K562 (cell line): ENCODE results near the gene FOXP4. TPM values are rescaled to one million over a fixed set of nuclear protein-coding genes. Genes with fewer than 3 reads are reported as not detected.

Experiments
- BMI1 ChIP-seq: fragments of 150-350 bp; IDR thresholded peaks from 2 replicates; pipeline ENCODE4 v1.6.1; 2014; ENCODE audit warnings: low read length
- EP400 ChIP-seq: fragments of 450-650 bp; IDR thresholded peaks from 2 replicates; pipeline ENCODE4 v1.6.1; 2017; ENCODE audit warnings: antibody characterized with exemption, mild to moderate bottlenecking, moderate library complexity
- NBN ChIP-seq: fragments of 450-650 bp; IDR thresholded peaks from 2 replicates; pipeline ENCODE4 v1.6.1; 2016; ENCODE audit warnings: low read depth, mild to moderate bottlenecking
- NFATC3 ChIP-seq: fragments of 450-650 bp; IDR thresholded peaks from 2 replicates; pipeline ENCODE4 v1.6.1; 2017; ENCODE audit warnings: mild to moderate bottlenecking
- PRMT5 ChIP-seq: sonication (generic); formaldehyde crosslinking; IDR thresholded peaks from 2 replicates; pipeline ENCODE4 v1.5.0; 2020; ENCODE audit warnings: missing genetic modification reagents
- RAD51 ChIP-seq: fragments of 450-650 bp; IDR thresholded peaks from 2 replicates; pipeline ENCODE4 v1.7.1; 2016; ENCODE audit warnings: low read depth, mild to moderate bottlenecking, borderline replicate concordance
- SETDB1 ChIP-seq: IDR thresholded peaks from one replicate; pipeline ENCODE4 v1.6.1; 2012; ENCODE audit warnings: low read length, control low read depth, inconsistent platforms
- SLC30A9 ChIP-seq: fragments of 250-450 bp; sonication (Bioruptor Pico); IDR thresholded peaks from 2 replicates; pipeline ENCODE4 v1.8.0; 2022; ENCODE audit warnings: mild to moderate bottlenecking, moderate library complexity
- TCF7 ChIP-seq: sonication (generic); IDR thresholded peaks from 2 replicates; pipeline ENCODE4 v1.6.1; 2016; ENCODE audit warnings: antibody characterized with exemption, borderline replicate concordance
- ZFX ChIP-seq: sonication (generic); formaldehyde crosslinking; IDR thresholded peaks from 2 replicates; pipeline ENCODE4 v1.8.0; 2022; ENCODE audit warnings: mild to moderate bottlenecking, missing genetic modification reagents, moderate library complexity
- ZNF449 ChIP-seq: fragments of 250-450 bp; sonication (Bioruptor Pico); IDR thresholded peaks from 2 replicates; pipeline ENCODE4 v1.8.0; 2022; ENCODE audit warnings: moderate library complexity, mild to moderate bottlenecking, inconsistent platforms
- ZNF668 ChIP-seq: fragments of 250-450 bp; sonication (Bioruptor Pico); IDR thresholded peaks from 2 replicates; pipeline ENCODE4 v1.8.0; 2022; ENCODE audit warnings: mild to moderate bottlenecking, inconsistent platforms
- polyA plus RNA-seq, 8 experiments: library from polyadenylated mRNA; depleted of rRNA in 4 of 8; stranded (reverse) in 5 of 8; unstranded in 3 of 8; fragments of >200 nt; fragmentation: Nextera tagmentation in 2 of 8; fragmentation: Illumina TruSeq in 1 of 8; extraction: Ambion mirVana in 2 of 8; extraction: Trizol in 1 of 8; gene quantifications; 2 replicates each; pipeline versions ENCODE4 v1.2.1 to v1.2.3, GENCODE V29; 2011 to 2014; ENCODE audit warnings: inconsistent platforms in 1 of 8, missing spikeins in 1 of 8
- total RNA-seq, 7 experiments: library from RNA; depleted of rRNA in 6 of 7; stranded (reverse); fragments of >200 nt in 6 of 7; fragmentation: Illumina TruSeq in 2 of 7; extraction: Trizol in 2 of 7; gene quantifications; 2 replicates each; pipeline versions ENCODE4 v1.2.1 to v1.2.3, GENCODE V29; 2011 to 2021; ENCODE audit warnings: low replicate concordance in 1 of 7
- TF ChIP-seq, protein P1 (sequence below), 2 experiments: fragments of 450-650 bp in 1 of 2; sonication (generic) in 1 of 2; formaldehyde crosslinking in 1 of 2; IDR thresholded peaks; 2 replicates each; pipeline versions ENCODE4 v1.7.1 to v1.9.0; 2016 to 2022; ENCODE audit warnings: inconsistent platforms in 1 of 2, mild to moderate bottlenecking in 1 of 2, missing genetic modification reagents in 1 of 2
- TF ChIP-seq, protein P2 (sequence below): sonication (generic); formaldehyde crosslinking; IDR thresholded peaks from 2 replicates; pipeline ENCODE4 v1.8.1; 2022; ENCODE audit warnings: missing genetic modification reagents
- TF ChIP-seq, protein P3 (sequence below), 2 experiments: fragments of 450-650 bp; conservative IDR thresholded peaks; 2 replicates each; pipeline ENCODE4 v1.6.1; 2017; ENCODE audit warnings: mild to moderate bottlenecking in 2 of 2, moderate library complexity in 2 of 2

FOXP4 gene
- total and polyA plus RNA-seq, 9 of the 15 experiments (the other 6 are each of a cell fraction or from before 2014, with no cell fraction given) = 0.11 to 29.4 (median 2.3) TPM

DNA sequence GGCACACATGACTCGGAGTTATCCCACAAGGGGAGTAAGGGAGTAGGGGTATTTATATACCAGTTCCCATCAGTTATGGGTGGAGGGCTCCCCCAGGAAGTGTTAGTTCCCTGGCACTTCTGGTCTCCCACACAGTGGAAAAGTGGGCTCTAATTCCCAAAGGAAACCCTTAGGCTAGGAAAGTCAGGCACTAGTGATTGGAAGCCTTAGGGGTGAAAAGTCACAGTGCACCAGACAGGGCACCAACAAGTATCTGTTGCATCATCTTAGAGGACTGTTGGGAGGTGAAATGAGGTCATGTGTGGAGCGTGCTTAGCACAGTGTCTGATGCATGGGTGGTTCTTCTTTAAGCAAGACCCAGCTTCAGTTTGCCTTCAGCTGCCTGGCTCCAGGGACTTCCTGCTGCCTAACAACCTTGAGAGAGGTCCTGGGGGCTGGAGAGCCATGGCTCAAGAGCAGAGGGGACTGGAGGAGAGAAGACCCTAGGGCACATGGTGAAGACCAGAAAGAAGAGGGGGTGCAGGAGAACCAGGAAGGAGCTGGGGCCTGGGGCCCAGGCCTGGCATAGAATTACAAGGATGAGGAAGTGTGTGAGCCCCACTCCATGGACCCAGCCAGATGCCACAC, 7.5 kb upstream of the FOXP4 start (continued):
- TF ChIP-seq, protein P1, sequence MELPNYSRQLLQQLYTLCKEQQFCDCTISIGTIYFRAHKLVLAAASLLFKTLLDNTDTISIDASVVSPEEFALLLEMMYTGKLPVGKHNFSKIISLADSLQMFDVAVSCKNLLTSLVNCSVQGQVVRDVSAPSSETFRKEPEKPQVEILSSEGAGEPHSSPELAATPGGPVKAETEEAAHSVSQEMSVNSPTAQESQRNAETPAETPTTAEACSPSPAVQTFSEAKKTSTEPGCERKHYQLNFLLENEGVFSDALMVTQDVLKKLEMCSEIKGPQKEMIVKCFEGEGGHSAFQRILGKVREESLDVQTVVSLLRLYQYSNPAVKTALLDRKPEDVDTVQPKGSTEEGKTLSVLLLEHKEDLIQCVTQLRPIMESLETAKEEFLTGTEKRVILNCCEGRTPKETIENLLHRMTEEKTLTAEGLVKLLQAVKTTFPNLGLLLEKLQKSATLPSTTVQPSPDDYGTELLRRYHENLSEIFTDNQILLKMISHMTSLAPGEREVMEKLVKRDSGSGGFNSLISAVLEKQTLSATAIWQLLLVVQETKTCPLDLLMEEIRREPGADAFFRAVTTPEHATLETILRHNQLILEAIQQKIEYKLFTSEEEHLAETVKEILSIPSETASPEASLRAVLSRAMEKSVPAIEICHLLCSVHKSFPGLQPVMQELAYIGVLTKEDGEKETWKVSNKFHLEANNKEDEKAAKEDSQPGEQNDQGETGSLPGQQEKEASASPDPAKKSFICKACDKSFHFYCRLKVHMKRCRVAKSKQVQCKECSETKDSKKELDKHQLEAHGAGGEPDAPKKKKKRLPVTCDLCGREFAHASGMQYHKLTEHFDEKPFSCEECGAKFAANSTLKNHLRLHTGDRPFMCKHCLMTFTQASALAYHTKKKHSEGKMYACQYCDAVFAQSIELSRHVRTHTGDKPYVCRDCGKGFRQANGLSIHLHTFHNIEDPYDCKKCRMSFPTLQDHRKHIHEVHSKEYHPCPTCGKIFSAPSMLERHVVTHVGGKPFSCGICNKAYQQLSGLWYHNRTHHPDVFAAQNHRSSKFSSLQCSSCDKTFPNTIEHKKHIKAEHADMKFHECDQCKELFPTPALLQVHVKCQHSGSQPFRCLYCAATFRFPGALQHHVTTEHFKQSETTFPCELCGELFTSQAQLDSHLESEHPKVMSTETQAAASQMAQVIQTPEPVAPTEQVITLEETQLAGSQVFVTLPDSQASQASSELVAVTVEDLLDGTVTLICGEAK (IDR thresholded peaks at IDR 0.05) = no peak
- TF ChIP-seq, protein P1 (CRISPR knock-in tag; IDR thresholded peaks at IDR 0.05) = no peak
- TF ChIP-seq BMI1 = no peak
- TF ChIP-seq ZNF449 (CRISPR knock-in tag) = peak; percentile 38; the same call in 1 of the 2 replicates
- 0 out of 2 replicates have a peak, but pooled peaks have one; percentile 65 for TF ChIP-seq NBN
- TF ChIP-seq ZNF668 (CRISPR knock-in tag) = no peak
- no peak for TF ChIP-seq TCF7
- no peak for TF ChIP-seq ZFX (CRISPR knock-in tag)
- TF ChIP-seq PRMT5 (CRISPR knock-in tag) = no peak
- no peak for TF ChIP-seq NFATC3
- no peak for TF ChIP-seq SETDB1
- TF ChIP-seq, protein P2, sequence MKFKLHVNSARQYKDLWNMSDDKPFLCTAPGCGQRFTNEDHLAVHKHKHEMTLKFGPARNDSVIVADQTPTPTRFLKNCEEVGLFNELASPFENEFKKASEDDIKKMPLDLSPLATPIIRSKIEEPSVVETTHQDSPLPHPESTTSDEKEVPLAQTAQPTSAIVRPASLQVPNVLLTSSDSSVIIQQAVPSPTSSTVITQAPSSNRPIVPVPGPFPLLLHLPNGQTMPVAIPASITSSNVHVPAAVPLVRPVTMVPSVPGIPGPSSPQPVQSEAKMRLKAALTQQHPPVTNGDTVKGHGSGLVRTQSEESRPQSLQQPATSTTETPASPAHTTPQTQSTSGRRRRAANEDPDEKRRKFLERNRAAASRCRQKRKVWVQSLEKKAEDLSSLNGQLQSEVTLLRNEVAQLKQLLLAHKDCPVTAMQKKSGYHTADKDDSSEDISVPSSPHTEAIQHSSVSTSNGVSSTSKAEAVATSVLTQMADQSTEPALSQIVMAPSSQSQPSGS (CRISPR knock-in tag) = no peak
- TF ChIP-seq EP400 = peak; percentile 77
- no peak for TF ChIP-seq RAD51
- TF ChIP-seq, protein P3, sequence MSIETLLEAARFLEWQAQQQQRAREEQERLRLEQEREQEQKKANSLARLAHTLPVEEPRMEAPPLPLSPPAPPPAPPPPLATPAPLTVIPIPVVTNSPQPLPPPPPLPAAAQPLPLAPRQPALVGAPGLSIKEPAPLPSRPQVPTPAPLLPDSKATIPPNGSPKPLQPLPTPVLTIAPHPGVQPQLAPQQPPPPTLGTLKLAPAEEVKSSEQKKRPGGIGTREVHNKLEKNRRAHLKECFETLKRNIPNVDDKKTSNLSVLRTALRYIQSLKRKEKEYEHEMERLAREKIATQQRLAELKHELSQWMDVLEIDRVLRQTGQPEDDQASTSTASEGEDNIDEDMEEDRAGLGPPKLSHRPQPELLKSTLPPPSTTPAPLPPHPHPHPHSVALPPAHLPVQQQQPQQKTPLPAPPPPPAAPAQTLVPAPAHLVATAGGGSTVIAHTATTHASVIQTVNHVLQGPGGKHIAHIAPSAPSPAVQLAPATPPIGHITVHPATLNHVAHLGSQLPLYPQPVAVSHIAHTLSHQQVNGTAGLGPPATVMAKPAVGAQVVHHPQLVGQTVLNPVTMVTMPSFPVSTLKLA (conservative IDR thresholded peaks at IDR 0.05) = no peak
- no peak for TF ChIP-seq SLC30A9 (CRISPR knock-in tag)
